HG02623 (cell line): ENCODE data around the gene KDM4C.
"Not testable (repeated sequence)": the region's sequence is repeated elsewhere in the genome, so short reads cannot be mapped to it uniquely, and the experiment has no call there.

ENCODE experiments used
- ATAC-seq: cut with Tn5 transposase; IDR thresholded peaks from one replicate; pipeline ENCODE4 v1.9.1; 2021; ENCODE audit warnings: moderate library complexity; ENCODE audit not compliant: unreplicated experiment

KDM4C gene

GRCh38 chr9:7154003-7154619 lies 396.3 kb downstream of the KDM4C start:
- ATAC-seq = no peak

GRCh38 chr9:7154650-7155049 lies 396.9 kb downstream of the KDM4C start:
- ATAC-seq = no peak

DNA sequence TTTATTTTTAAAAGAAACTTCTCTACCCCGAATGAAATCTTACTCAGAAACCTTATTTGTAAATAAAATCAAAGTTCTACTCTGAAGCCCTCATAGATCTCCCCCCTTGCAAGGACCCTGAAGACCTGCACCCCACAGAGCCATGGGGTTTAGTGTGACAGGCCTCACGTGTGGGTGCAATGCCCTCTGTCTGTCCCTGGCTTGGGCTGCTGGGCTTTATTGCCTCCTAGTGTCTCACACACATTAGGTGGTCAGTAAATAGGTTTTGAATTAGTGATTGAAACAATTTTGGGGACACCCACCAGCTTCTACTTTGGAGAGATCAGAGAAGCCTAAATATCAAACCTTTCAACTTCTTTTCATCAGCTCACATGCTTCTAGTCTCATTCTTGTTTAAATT lies 403.7 kb downstream of the KDM4C start:
- no peak for ATAC-seq

DNA sequence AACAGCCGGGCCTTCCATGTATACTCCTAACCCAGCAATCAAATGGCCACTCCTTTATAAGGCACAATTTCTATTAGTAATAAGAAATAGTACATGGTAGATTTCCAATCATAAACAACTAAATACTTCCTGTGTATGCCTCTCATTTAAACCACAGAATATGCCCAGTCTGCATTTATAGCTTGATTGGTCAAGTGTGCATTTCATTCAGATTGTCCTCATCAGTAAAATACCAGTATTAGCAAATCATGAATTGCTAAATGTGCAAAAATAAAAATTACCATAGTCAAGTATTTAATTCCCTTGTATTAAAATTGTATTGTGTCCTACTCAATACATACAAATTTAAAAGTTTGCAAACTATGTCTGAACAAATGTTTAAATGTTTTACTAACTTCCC lies 406.2 kb downstream of the KDM4C start:
- no peak for ATAC-seq

GRCh38 chr9:7164440-7165330 lies 406.9 kb downstream of the KDM4C start:
- ATAC-seq = no peak

DNA sequence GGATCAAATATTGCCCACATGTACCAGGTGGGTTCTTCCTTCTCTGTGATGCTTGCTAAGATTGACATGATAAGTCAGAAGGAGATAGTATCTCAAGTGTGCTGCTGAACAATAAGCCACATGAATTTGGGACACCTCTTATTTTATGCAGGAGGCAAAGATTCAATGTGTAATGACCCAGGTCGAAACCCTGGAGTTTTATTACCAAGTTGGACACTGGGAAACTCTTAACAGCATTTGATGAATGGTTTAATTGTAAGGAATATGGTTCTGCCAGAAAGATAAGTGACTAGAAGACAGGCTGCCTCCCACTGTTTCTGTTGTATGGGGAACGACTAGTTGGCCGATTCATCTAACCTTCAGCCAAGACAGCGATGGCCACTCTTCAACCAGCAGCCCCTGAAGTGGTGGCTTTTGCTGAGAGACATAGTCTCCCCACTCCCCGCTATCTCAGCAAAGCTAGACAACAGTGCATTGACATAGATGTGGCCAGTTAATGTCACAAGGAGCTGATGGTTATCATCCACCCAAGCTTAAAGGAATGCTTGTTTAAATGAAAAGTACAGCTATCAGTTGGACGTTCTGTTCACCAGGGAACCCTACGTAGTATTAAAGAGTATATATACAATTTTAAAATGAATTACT lies 407.7 kb downstream of the KDM4C start:
- ATAC-seq = no peak

DNA sequence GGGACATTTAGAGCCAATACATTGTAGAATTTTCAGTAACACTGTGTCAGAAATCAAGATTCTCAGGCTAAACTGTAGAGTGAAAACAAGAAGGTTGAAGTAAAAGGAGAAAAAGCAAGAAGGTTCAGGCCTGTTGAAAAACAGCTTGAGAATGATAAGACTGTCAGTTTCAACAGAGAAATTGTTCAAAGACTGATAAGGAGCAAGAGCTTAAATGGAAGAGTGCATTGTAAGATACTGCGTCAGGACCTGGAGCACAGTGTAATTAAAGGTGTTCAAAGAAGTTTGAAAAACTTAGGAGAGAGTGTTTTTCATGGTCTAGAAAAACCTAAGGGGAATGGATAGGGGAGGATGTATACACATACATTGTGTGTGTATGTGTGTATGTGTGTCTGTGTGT lies 408.3 kb downstream of the KDM4C start:
- no peak for ATAC-seq

GRCh38 chr9:7169717-7170389 lies 412.1 kb downstream of the KDM4C start:
- ATAC-seq = no peak

GRCh38 chr9:7171396-7172153 lies 413.8 kb downstream of the KDM4C start:
- no peak for ATAC-seq

GRCh38 chr9:7172154-7173115 lies 414.7 kb downstream of the KDM4C start:
- ATAC-seq = no peak

- no peak for ATAC-seq
Observed at GRCh38 chr9:7173139-7173538, 415.4 kb downstream of the KDM4C start.

- ATAC-seq = no peak
Observed at GRCh38 chr9:7174301-7174700, 416.5 kb downstream of the KDM4C start.

DNA sequence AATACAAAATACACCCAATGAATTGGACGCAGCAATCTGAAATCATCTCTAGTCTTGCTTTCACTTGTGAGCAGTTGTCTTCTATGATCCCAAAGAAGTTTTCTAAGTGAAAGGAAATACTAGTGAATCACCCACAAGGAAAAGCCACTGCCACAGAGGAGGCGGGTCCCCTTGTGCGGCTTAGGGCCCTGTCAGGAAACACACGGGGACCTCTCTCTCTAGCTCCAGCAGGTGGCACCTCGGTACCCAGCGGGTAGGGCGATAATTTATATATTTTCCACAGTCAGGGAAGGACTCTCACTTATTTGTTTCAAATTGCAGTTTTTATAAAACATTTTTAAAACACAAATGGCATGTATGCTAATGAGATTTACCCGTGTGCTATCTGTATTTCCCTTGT lies 417.1 kb downstream of the KDM4C start:
- ATAC-seq = no peak

DNA sequence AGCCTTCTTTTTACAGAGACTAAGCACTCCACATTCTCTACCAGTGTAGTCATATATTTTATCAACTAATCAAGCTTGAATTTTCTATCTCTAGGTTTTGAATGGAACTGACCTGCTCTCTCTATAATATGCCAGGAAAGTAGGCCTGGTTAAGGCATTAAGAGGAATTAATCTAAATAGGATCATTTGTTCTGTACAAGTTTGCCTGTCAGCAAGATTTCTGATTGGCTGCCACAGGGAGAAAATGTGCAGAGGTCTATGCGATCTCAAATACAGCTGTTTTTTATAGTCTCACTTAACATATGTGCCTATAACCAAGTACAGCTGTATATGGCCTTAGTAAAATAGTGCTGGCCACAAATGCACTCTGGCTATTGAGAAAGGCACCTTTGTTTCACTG lies 418.8 kb downstream of the KDM4C start:
- no peak for ATAC-seq

- ATAC-seq = no peak
Observed at GRCh38 chr9:7177383-7177782, 419.6 kb downstream of the KDM4C start.

- no peak for ATAC-seq
Observed at GRCh38 chr9:7178729-7179128, 421.0 kb downstream of the KDM4C start.

DNA sequence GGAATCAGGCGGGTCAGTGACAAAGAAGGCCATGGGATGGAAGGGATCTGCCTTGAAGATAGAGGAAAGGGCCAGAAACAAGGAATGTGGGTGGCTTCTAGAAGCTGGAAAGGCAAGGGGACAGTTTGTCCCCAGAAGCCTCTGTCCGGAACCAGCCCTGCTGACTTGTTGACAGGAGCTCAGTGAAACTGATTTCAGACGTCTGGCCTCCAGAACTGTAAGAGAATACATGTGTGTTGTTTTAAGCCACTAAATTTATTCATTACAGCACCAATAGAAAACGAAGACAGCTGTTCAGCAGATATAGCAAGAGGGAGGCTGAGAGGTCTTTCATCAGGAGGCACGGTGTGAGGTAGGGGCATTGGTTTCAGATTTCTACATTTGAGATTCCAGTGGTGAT lies 422.5 kb downstream of the KDM4C start:
- no peak for ATAC-seq

DNA sequence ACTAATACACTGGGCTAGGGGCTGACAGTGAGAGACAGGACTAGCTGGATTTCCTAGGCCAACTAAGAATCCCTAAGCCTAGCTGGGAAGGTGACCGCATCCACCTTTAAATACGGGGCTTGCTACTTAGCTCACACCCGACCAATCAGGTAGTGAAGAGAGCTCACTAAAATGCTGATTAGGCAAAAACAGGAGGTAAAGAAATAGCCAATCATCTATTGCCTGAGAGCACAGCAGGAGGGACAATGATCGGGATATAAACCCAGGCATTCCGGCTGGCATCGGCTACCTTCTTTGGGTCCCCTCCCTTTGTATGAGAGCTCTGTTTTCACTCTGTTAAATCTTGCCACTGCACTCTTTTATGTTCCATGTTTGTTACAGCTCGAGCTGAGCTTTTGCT lies 425.4 kb downstream of the KDM4C start:
- not testable (repeated sequence) for ATAC-seq

GRCh38 chr9:7185612-7186011 lies 427.8 kb downstream of the KDM4C start:
- ATAC-seq = no peak

- no peak for ATAC-seq
Observed at GRCh38 chr9:7186175-7186574, 428.4 kb downstream of the KDM4C start.
